22Rv1 (cell line): Measurements from ENCODE around the gene PCDHB16.
A peak's percentile ranks its signal among the peaks of the same experiment; 100 is the strongest.
"Not testable (repeated sequence)": the region's sequence is repeated elsewhere in the genome, so short reads cannot be mapped to it uniquely, and the experiment has no call there.

Experiments used
- H3K27ac ChIP-seq: fragments of 450-650 bp; 2 replicates; pipeline ENCODE4 v1.5.1; 2017
- CTCF ChIP-seq: fragments of 450-650 bp; IDR thresholded peaks from 2 replicates; pipeline ENCODE4 v1.5.1; 2017; ENCODE audit warnings: mild to moderate bottlenecking
- ZFX ChIP-seq: fragments of 450-650 bp; IDR thresholded peaks from 2 replicates; pipeline ENCODE4 v1.6.1; 2017; ENCODE audit warnings: antibody characterized with exemption, borderline replicate concordance

Gene PCDHB16

GRCh38 chr5:141208478-141208877 is 26.3 kb downstream of the PCDHB16 start, which contains the start of gene PCDHB12:
Gene PCDHB12, plus strand, starts transcription at chr5:141208719. Its CDS starts 189 bp downstream, at chr5:141208908.
- TF ChIP-seq CTCF (peak; percentile 76), ZFX (no peak)
- H3K27ac ChIP-seq, result no peak within 1 kb of the TSS

GRCh38 chr5:141210281-141210680 is 28.1 kb downstream of the PCDHB16 start:
- H3K27ac ChIP-seq, result not testable (repeated sequence)

- not testable (repeated sequence) for H3K27ac ChIP-seq
Observed at GRCh38 chr5:141210849-141211248, 28.7 kb downstream of the PCDHB16 start.

- not testable (repeated sequence) for H3K27ac ChIP-seq
- peak; percentile 78 for TF ChIP-seq CTCF
Observed at GRCh38 chr5:141213656-141214339, 31.6 kb downstream of the PCDHB16 start, which contains the start of gene PCDHB13. Gene PCDHB13, plus strand, starts transcription at chr5:141213919. Its CDS starts 205 bp downstream, at chr5:141214124.

- not testable (repeated sequence) for H3K27ac ChIP-seq
Observed at GRCh38 chr5:141214583-141214982, 32.4 kb downstream of the PCDHB16 start.

GRCh38 chr5:141215504-141215903 is 33.3 kb downstream of the PCDHB16 start:
- not testable (repeated sequence) for H3K27ac ChIP-seq

GRCh38 chr5:141216035-141216434 is 33.8 kb downstream of the PCDHB16 start:
- not testable (repeated sequence) for H3K27ac ChIP-seq

GRCh38 chr5:141223112-141223783 is 41.1 kb downstream of the PCDHB16 start, which contains the start of gene PCDHB14:
Gene PCDHB14, plus strand, starts transcription at chr5:141223343. Its CDS starts 163 bp downstream, at chr5:141223506.
- TF ChIP-seq ZFX (no peak), CTCF (peak; percentile 73)
- no peak within 1 kb of the TSS for H3K27ac ChIP-seq

- H3K27ac ChIP-seq, result not testable (repeated sequence)
Observed at GRCh38 chr5:141224844-141225243, 42.7 kb downstream of the PCDHB16 start.

- not testable (repeated sequence) for H3K27ac ChIP-seq
Observed at GRCh38 chr5:141225421-141225820, 43.2 kb downstream of the PCDHB16 start.

GRCh38 chr5:141234109-141234667 is 52.0 kb downstream of the PCDHB16 start:
- H3K27ac ChIP-seq, result no peak overlapping the region
- TF ChIP-seq CTCF (peak; percentile 92), ZFX (no peak)
